Transverse colon (tissue), 4 donors: ENCODE results near the gene GPR108. TPM values are rescaled to one million over a fixed set of nuclear protein-coding genes. Genes with fewer than 3 reads are reported as not detected.

Source experiments
- DNase-seq: peaks from one replicate; pipeline ENCODE4 v3.0.0-alpha.2; 2019
- H3K27ac ChIP-seq, 4 donors: fragments of 200-600 bp; sonication (generic); 2 replicates each; pipeline ENCODE4 v1.5.1; 2016 to 2018; ENCODE audit warnings: inconsistent platforms in 4 of 4
- H3K27me3 ChIP-seq: fragments of 200-600 bp; sonication (generic); 2 replicates; pipeline ENCODE4 v1.5.1; 2017; ENCODE audit warnings: inconsistent platforms
- H3K36me3 ChIP-seq, 4 donors: fragments of 200-600 bp; sonication (generic); 2 replicates each; pipeline ENCODE4 v1.5.1; 2017 to 2019; ENCODE audit warnings: inconsistent platforms in 4 of 4
- H3K4me1 ChIP-seq, 4 donors: fragments of 200-600 bp; sonication (generic); 2 replicates each; pipeline ENCODE4 v1.5.1; 2017 to 2020; ENCODE audit warnings: inconsistent platforms in 4 of 4
- H3K4me3 ChIP-seq, 4 donors: fragments of 200-600 bp; sonication (generic); 1 replicate in 1 of 4; 2 replicates in 3 of 4; pipeline versions ENCODE4 v1.5.1 to v1.6.1; 2017 to 2019; ENCODE audit warnings: inconsistent platforms in 4 of 4
- H3K9me3 ChIP-seq, 2 donors: fragments of 200-600 bp; sonication (generic); 2 replicates each; pipeline ENCODE4 v1.5.1; 2017 to 2019; ENCODE audit warnings: inconsistent platforms in 2 of 2
- CTCF ChIP-seq, 5 experiments: fragments of 200-600 bp in 3 of 5; fragments of 450-650 bp in 2 of 5; sonication (generic) in 3 of 5; IDR thresholded peaks; 1 replicate in 2 of 5; 2 replicates in 3 of 5; pipeline ENCODE4 v1.5.1; 2016 to 2017; ENCODE audit warnings: antibody characterized with exemption in 5 of 5, inconsistent platforms in 3 of 5, mild to moderate bottlenecking in 2 of 5, moderate library complexity in 1 of 5
- EP300 ChIP-seq: sonication (generic); formaldehyde crosslinking; IDR thresholded peaks from one replicate; pipeline ENCODE4 v1.6.1; 2017; ENCODE audit warnings: antibody characterized with exemption, low read depth
- POLR2A ChIP-seq: fragments of 450-650 bp; IDR thresholded peaks from one replicate; pipeline ENCODE4 v1.6.1; 2016; ENCODE audit warnings: antibody characterized with exemption, mild to moderate bottlenecking, moderate library complexity
- POLR2AphosphoS5 ChIP-seq, 3 donors: sonication (generic); formaldehyde crosslinking; IDR thresholded peaks; one replicate each; pipeline ENCODE4 v1.6.1; 2016; ENCODE audit warnings: antibody characterized with exemption in 3 of 3
- WGBS, 2 donors: methylation state at CpG; one replicate each; pipeline ENCODE4 v1.1.5; 2018; ENCODE audit warnings: low coverage in 1 of 2; 5-methylcytosine and 5-hydroxymethylcytosine counted together
- in situ Hi-C, 4 donors: fragments of 200-750 bp; cut with MboI; loops; one replicate each; pipeline versions ENCODE4 v1.15.0 to v1.15.1; 2017; ENCODE audit warnings: low sequenced_read_pairs in 3 of 4, low pct_ligation_motif_present in 1 of 4, low pct_unique_long_range_greater_than_20kb in 1 of 4
- intact Hi-C: fragments of 100-400 bp; cut with DNase I; formaldehyde crosslinking; loops from one replicate; pipeline ENCODE4 v1.15.1; 2023; ENCODE audit warnings: low total_unique reads
- total RNA-seq, 4 donors: library from RNA; depleted of rRNA; stranded (reverse); fragments of >200 nt; gene quantifications; one replicate each; pipeline ENCODE4 v1.1.0, GENCODE V29; 2016

The GPR108 gene
- total RNA-seq, 4 donors from 2014 or later: 38.0 to 118 (median 90.6) TPM

DNA sequence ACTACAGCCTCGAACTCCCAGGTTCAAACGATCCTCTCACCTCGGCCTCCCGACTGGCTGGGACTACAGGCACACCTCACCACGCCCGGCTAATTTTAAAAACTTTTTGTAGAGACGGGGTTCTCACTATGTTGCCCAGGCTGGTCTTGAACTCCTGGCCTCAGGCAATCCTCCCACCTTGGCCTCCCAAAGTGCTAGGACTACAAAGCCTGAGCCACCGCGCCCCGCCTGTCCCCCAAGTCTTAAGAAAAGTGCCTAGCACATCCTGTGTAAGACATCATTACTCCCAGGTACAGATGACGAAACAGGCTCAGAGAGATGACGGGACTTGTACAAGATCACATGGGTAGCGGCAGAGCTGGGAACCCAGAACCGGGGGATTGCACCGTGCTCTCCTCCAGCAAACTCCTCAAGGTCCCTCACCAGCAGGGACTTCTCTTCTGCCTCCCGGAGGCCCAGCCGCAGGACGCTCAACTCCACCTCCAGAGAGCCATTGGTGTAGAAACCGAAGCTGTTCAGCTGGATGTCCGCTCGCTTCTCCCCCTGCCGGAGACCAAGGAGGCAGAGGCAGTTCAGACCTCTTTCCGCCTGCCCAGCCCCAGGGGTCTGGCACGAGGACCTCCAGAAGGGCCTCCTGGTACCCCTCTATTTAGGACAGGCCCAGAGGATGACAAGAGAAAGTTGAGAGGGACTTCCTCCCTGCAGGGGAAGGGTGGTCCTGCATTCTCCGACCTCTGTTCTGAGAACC lies 1.0 kb downstream of the GPR108 start:
- peak overlapping the region; percentile 94 to 98 (median 96) for H3K27ac ChIP-seq
- peak overlapping the region; percentile 49 to 95 (median 84) for H3K4me3 ChIP-seq
- DNase-seq: peak; percentile 84
- no peaks in the 10 kb centered on the region for H3K36me3 ChIP-seq
- no peaks in the 10 kb centered on the region for H3K9me3 ChIP-seq
- intact Hi-C loops (loop anchor here (5.0 kb wide), 1 partner anchor 631 kb away; no protein-coding TSS in a partner anchor), in situ Hi-C loops (loop anchor here in 3 of 4 donors (5.0 to 25.0 kb wide), 3 partner anchors 126 to 212 kb away; no protein-coding TSS in a partner anchor)
- WGBS, 2 donors: 17 to 43% methylated on average over 6 to 24 of the region's 25 CpGs
- TF ChIP-seq EP300: no peak
- TF ChIP-seq CTCF (IDR thresholded peaks at IDR 0.05): peak; percentile 54 to 89 (median 61)
- peak; percentile 46 for TF ChIP-seq POLR2A
- TF ChIP-seq POLR2AphosphoS5 (IDR thresholded peaks at IDR 0.05): peak; percentile 44 to 66 (median 59)
- peaks cover 23 to 37% (median 30%) of the 10 kb centered on the region in 4 donors for H3K4me1 ChIP-seq
- H3K27me3 ChIP-seq: no peaks in the 10 kb centered on the region

- Histone ChIP-seq H3K27me3 (no peaks in the 10 kb centered on the region), H3K4me1 (peaks cover 23 to 34% (median 27%) of the 10 kb centered on the region in 4 donors), H3K36me3 (no peaks in the 10 kb centered on the region), H3K4me3 (no peak overlapping the region), H3K9me3 (no peaks in the 10 kb centered on the region), H3K27ac (peak overlapping the region; percentile 94 to 98 (median 96))
- TF ChIP-seq EP300 (no peak), POLR2A (no peak), POLR2AphosphoS5 (IDR thresholded peaks at IDR 0.05) (no peak), CTCF (IDR thresholded peaks at IDR 0.05) (no peak)
- intact Hi-C loops (loop anchor here (5.0 kb wide), 1 partner anchor 632 kb away; no protein-coding TSS in a partner anchor), in situ Hi-C loops (loop anchor here in 3 of 4 donors (5.0 to 25.0 kb wide), 3 partner anchors 127 to 211 kb away; no protein-coding TSS in a partner anchor)
- DNase-seq: no peak
- WGBS, 2 donors: 78 to 100% methylated on average over 5 to 15 of the region's 15 CpGs
Observed at GRCh38 chr19:6735181-6735911, 2.0 kb downstream of the GPR108 start.

DNA sequence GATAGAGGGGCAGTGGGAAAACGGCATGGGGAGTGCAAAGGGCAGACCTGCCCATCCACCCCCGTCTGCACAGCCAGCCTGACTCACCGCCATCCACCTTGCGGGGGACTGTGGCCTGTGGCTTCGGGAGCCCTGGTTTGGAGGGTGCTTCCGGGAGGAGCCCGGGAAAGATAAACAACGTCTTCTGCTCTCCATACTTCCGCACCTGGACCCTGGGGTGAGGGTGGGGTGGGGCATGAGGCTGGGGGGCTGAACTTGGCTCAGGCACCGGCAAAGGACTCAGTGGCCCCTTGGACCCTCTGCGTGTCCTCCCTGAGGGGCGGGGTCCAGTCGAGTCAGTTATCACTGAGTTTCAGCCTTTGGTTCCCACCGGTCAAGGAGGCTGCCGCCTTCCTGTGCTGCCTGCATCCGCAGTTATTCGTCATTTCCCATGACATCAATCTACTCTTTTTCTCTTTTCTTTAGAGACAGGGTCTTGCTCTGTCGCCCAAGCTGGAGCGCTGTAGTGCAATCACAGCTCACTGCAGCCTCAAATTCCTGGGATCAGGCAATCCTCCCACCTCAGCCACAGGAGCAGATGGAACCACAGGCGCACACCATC lies 3.2 kb downstream of the GPR108 start:
- no peaks in the 10 kb centered on the region for H3K36me3 ChIP-seq
- in situ Hi-C loops (loop anchor here in 2 of 4 donors (10.0 to 25.0 kb wide), 2 partner anchors 128 to 209 kb away; no protein-coding TSS in a partner anchor), intact Hi-C loops (no loop called here)
- no peak for TF ChIP-seq CTCF (IDR thresholded peaks at IDR 0.05)
- no peak for TF ChIP-seq POLR2A
- TF ChIP-seq POLR2AphosphoS5 (IDR thresholded peaks at IDR 0.05): no peak
- no peak for TF ChIP-seq EP300
- H3K4me3 ChIP-seq: no peak overlapping the region
- no peak for DNase-seq
- H3K4me1 ChIP-seq: peaks cover 23 to 40% (median 24%) of the 10 kb centered on the region in 4 donors
- no peaks in the 10 kb centered on the region for H3K9me3 ChIP-seq
- H3K27me3 ChIP-seq: no peaks in the 10 kb centered on the region
- no peak overlapping the region for H3K27ac ChIP-seq
- 80% methylated on average over 20 of the region's 20 CpGs; no CpG with 5 or more reads in 1 of the 2 donors for WGBS, 2 donors
